ENCODE data around the gene ME1. TPM values are rescaled to one million over a fixed set of nuclear protein-coding genes. Genes with fewer than 3 reads are reported as not detected.
A peak's percentile ranks its signal among the peaks of the same experiment; 100 is the strongest.

Gene ME1
- total and polyA plus RNA-seq, 7 experiments from 2014 or later, result 0.19 to 0.49 (median 0.29) TPM; not detected in 3

DNA sequence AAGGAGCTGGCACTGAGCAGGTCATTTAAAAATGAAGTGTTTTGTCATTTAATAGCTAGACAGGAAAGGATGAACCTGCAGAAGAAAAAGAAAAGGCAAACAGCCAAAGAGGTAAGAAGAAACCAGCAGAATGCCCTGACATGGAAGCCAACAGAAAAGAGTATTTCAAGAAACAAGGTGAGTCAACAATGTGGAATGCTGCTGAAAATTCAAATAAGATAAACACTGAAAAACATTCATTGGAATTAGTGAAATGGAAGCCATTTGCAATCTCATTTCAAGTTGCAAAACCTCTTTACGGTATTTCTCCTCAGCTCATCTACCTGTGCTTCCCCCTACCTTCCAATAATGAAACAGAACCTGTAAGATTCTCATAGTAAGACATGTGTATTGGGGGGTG is 178.1 kb downstream of the ME1 start:
- H3K27ac Mint-ChIP-seq, result no peak overlapping the region
- H3K4me3 Mint-ChIP-seq, result no peak overlapping the region
- H3K9me3 Mint-ChIP-seq, result peaks cover 0 to 3% (median 0%) of the 10 kb centered on the region in 11 donors
- H3K4me1 Mint-ChIP-seq, result no peaks in the 10 kb centered on the region
- intact Hi-C loops (cut with micrococcal nuclease), result no loop called here
- ATAC-seq, result no peak
- CTCF ChIA-PET, result interaction anchor here (0.5 to 0.6 kb wide), 2 partner anchors 16 to 43 kb away, joined by 3 to 5 read pairs; no protein-coding TSS in a partner anchor
- Histone ChIP-seq H3K27me3 (ENCODE audit: control insufficient read depth in 2 of 2, insufficient read depth in 2 of 2, low read length in 2 of 2) (no peaks in the 10 kb centered on the region), H3K27ac (ENCODE audit: low read depth, low read length) (no peak overlapping the region), H3K9me3 (ENCODE audit: control insufficient read depth in 2 of 3, low read length in 3 of 3) (no peaks in the 10 kb centered on the region), H3K36me3 (ENCODE audit: control insufficient read depth in 2 of 3, insufficient read depth in 3 of 3, low read length in 3 of 3) (no peaks in the 10 kb centered on the region), H3K4me1 (ENCODE audit: control insufficient read depth in 2 of 2, insufficient read depth in 2 of 2, low read length in 2 of 2) (no peaks in the 10 kb centered on the region), H3K4me3 (ENCODE audit: low read length) (no peak overlapping the region)
- H3K36me3 Mint-ChIP-seq, result no peaks in the 10 kb centered on the region
- peaks cover 0 to 12% (median 6%) of the 10 kb centered on the region in 5 donors for H3K27me3 Mint-ChIP-seq
- DNase-seq, result no peak
- POLR2A ChIA-PET, result no interaction called here

DNA sequence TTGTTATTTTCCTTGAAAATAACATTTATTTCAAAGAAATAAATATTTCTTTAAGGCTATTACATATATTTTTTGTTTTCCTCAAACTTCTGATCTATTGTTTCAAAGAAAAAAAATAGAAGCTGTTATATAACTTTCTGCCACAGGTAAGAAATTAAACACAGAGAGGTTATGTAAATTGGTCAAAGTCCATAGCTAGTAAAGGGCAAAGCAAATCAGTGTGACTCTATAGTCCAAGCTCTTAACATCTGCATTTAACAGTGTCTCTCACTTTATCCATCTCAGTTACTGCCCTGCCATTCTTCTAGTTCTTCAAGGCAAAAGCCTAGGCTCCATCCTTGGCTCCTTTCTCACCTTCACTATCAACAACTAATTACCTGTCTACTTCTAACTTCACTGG is 180.6 kb downstream of the ME1 start:
- Histone ChIP-seq H3K27ac (ENCODE audit: low read depth, low read length) (no peak overlapping the region), H3K4me3 (ENCODE audit: low read length) (no peak overlapping the region), H3K27me3 (ENCODE audit: control insufficient read depth in 2 of 2, insufficient read depth in 2 of 2, low read length in 2 of 2) (no peaks in the 10 kb centered on the region), H3K36me3 (ENCODE audit: control insufficient read depth in 2 of 3, insufficient read depth in 3 of 3, low read length in 3 of 3) (no peaks in the 10 kb centered on the region), H3K4me1 (ENCODE audit: control insufficient read depth in 2 of 2, insufficient read depth in 2 of 2, low read length in 2 of 2) (no peaks in the 10 kb centered on the region), H3K9me3 (ENCODE audit: control insufficient read depth in 2 of 3, low read length in 3 of 3) (no peaks in the 10 kb centered on the region)
- Mint-ChIP-seq H3K36me3 (no peaks in the 10 kb centered on the region), H3K27ac (no peak overlapping the region), H3K4me1 (no peaks in the 10 kb centered on the region), H3K9me3 (no peaks in the 10 kb centered on the region), H3K4me3 (no peak overlapping the region), H3K27me3 (peaks cover under 1 to 12% (median 6%) of the 10 kb centered on the region in 5 donors)
- ChIA-PET CTCF (no interaction called here), POLR2A (no interaction called here)
- ATAC-seq (no peak), DNase-seq (no peak)
- intact Hi-C loops (cut with micrococcal nuclease), result no loop called here

- DNase-seq (no peak), ATAC-seq (no peak)
- H3K36me3 ChIP-seq (ENCODE audit: control insufficient read depth in 2 of 3, insufficient read depth in 3 of 3, low read length in 3 of 3), result no peaks in the 10 kb centered on the region
- Mint-ChIP-seq H3K27ac (no peak overlapping the region), H3K4me3 (no peak overlapping the region), H3K9me3 (no peaks in the 10 kb centered on the region), H3K27me3 (peaks cover 4 to 20% (median 14%) of the 10 kb centered on the region in 5 donors), H3K36me3 (no peaks in the 10 kb centered on the region), H3K4me1 (peaks cover 0 to 1% (median 0%) of the 10 kb centered on the region in 7 donors)
- intact Hi-C loops (cut with micrococcal nuclease), result no loop called here
- no peaks in the 10 kb centered on the region for H3K27me3 ChIP-seq (ENCODE audit: control insufficient read depth in 2 of 2, insufficient read depth in 2 of 2, low read length in 2 of 2)
- H3K4me3 ChIP-seq (ENCODE audit: low read length), result no peak overlapping the region
- H3K27ac ChIP-seq (ENCODE audit: low read depth, low read length), result no peak overlapping the region
- POLR2A ChIA-PET, result no interaction called here
- CTCF ChIA-PET, result no interaction called here
- no peaks in the 10 kb centered on the region for H3K9me3 ChIP-seq (ENCODE audit: control insufficient read depth in 2 of 3, low read length in 3 of 3)
- no peaks in the 10 kb centered on the region for H3K4me1 ChIP-seq (ENCODE audit: control insufficient read depth in 2 of 2, insufficient read depth in 2 of 2, low read length in 2 of 2)
These were observed 183.4 kb downstream of the ME1 start for GRCh38 chr6:83247471-83247870.

DNA sequence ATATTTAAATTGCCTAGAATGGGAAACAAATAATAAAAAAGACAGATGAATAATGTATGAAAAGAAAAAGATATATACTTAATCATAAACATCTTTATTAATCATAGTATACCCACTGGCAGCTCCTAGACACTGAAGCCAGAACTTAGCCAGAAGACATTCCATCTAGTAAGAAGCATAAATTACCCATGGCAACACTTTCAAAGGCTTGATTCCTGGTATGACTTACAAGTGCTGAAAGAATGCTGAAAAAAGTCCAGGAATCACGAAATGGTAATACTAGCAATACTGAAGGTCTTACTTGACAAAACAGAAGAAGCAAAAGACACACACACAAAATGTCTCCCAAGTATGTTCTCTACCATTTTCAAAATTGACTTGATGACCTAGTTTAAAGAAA is 199.7 kb downstream of the ME1 start:
- H3K4me3 Mint-ChIP-seq, result no peak overlapping the region
- intact Hi-C loops (cut with micrococcal nuclease), result no loop called here
- no peaks in the 10 kb centered on the region for H3K9me3 Mint-ChIP-seq
- H3K27me3 Mint-ChIP-seq, result peaks cover 11 to 29% (median 18%) of the 10 kb centered on the region in 5 donors
- Histone ChIP-seq H3K27ac (ENCODE audit: low read depth, low read length) (no peak overlapping the region), H3K4me1 (ENCODE audit: control insufficient read depth in 2 of 2, insufficient read depth in 2 of 2, low read length in 2 of 2) (no peaks in the 10 kb centered on the region), H3K4me3 (ENCODE audit: low read length) (no peak overlapping the region), H3K9me3 (ENCODE audit: control insufficient read depth in 2 of 3, low read length in 3 of 3) (no peaks in the 10 kb centered on the region), H3K36me3 (ENCODE audit: control insufficient read depth in 2 of 3, insufficient read depth in 3 of 3, low read length in 3 of 3) (no peaks in the 10 kb centered on the region), H3K27me3 (ENCODE audit: control insufficient read depth in 2 of 2, insufficient read depth in 2 of 2, low read length in 2 of 2) (no peaks in the 10 kb centered on the region)
- H3K36me3 Mint-ChIP-seq, result no peaks in the 10 kb centered on the region
- H3K27ac Mint-ChIP-seq, result no peak overlapping the region
- no peak for DNase-seq
- ATAC-seq, result no peak
- ChIA-PET CTCF (no interaction called here), POLR2A (no interaction called here)
- H3K4me1 Mint-ChIP-seq, result no peaks in the 10 kb centered on the region

GRCh38 chr6:83226517-83226916 is 204.3 kb downstream of the ME1 start:
- Mint-ChIP-seq H3K27me3 (peaks cover 0 to 7% (median 2%) of the 10 kb centered on the region in 5 donors), H3K9me3 (no peaks in the 10 kb centered on the region), H3K36me3 (no peaks in the 10 kb centered on the region), H3K4me1 (no peaks in the 10 kb centered on the region), H3K4me3 (no peak overlapping the region), H3K27ac (no peak overlapping the region)
- ChIA-PET POLR2A (no interaction called here), CTCF (no interaction called here)
- H3K36me3 ChIP-seq (ENCODE audit: control insufficient read depth in 2 of 3, insufficient read depth in 3 of 3, low read length in 3 of 3), result no peaks in the 10 kb centered on the region
- H3K9me3 ChIP-seq (ENCODE audit: control insufficient read depth in 2 of 3, low read length in 3 of 3), result no peaks in the 10 kb centered on the region
- H3K4me3 ChIP-seq (ENCODE audit: low read length), result no peak overlapping the region
- ATAC-seq (no peak), DNase-seq (no peak)
- no peaks in the 10 kb centered on the region for H3K4me1 ChIP-seq (ENCODE audit: control insufficient read depth in 2 of 2, insufficient read depth in 2 of 2, low read length in 2 of 2)
- no peak overlapping the region for H3K27ac ChIP-seq (ENCODE audit: low read depth, low read length)
- no peaks in the 10 kb centered on the region for H3K27me3 ChIP-seq (ENCODE audit: control insufficient read depth in 2 of 2, insufficient read depth in 2 of 2, low read length in 2 of 2)
- intact Hi-C loops (cut with micrococcal nuclease), result loop anchor here in 1 of 2 donors (1.0 kb wide), 1 partner anchor 289 kb away; no protein-coding TSS in a partner anchor

GRCh38 chr6:83221889-83222479 is 208.9 kb downstream of the ME1 start:
- no peaks in the 10 kb centered on the region for H3K27me3 ChIP-seq (ENCODE audit: control insufficient read depth in 2 of 2, insufficient read depth in 2 of 2, low read length in 2 of 2)
- ATAC-seq, result no peak
- intact Hi-C loops (cut with micrococcal nuclease), result loop anchor here (1.0 to 2.0 kb wide), 4 partner anchors 293 to 1005 kb away; partner anchors contain the start of gene CEP162 (in 1 of the 2)

GRCh38 chr6:83221276-83221675 is 209.6 kb downstream of the ME1 start:
- ATAC-seq (no peak), DNase-seq (no peak)
- ChIA-PET CTCF (interaction anchor here (0.9 to 2.1 kb wide), 4 partner anchors 10 to 315 kb away, joined by 3 to 12 read pairs (median 5); partner anchors contain the start of gene DOP1A), POLR2A (no interaction called here)
- Histone ChIP-seq H3K4me1 (ENCODE audit: control insufficient read depth in 2 of 2, insufficient read depth in 2 of 2, low read length in 2 of 2) (no peaks in the 10 kb centered on the region), H3K9me3 (ENCODE audit: control insufficient read depth in 2 of 3, low read length in 3 of 3) (no peaks in the 10 kb centered on the region), H3K27me3 (ENCODE audit: control insufficient read depth in 2 of 2, insufficient read depth in 2 of 2, low read length in 2 of 2) (no peaks in the 10 kb centered on the region), H3K36me3 (ENCODE audit: control insufficient read depth in 2 of 3, insufficient read depth in 3 of 3, low read length in 3 of 3) (no peaks in the 10 kb centered on the region), H3K4me3 (ENCODE audit: low read length) (no peak overlapping the region), H3K27ac (ENCODE audit: low read depth, low read length) (no peak overlapping the region)
- Mint-ChIP-seq H3K4me3 (no peak overlapping the region), H3K9me3 (no peaks in the 10 kb centered on the region), H3K27ac (no peak overlapping the region), H3K4me1 (no peaks in the 10 kb centered on the region), H3K36me3 (no peaks in the 10 kb centered on the region), H3K27me3 (peaks cover 0 to 5% (median 0%) of the 10 kb centered on the region in 5 donors)
- intact Hi-C loops (cut with micrococcal nuclease), result no loop called here

More at GRCh38 chr6:83221889-83222479, 208.9 kb downstream of the ME1 start:
- Mint-ChIP-seq H3K4me1 (no peaks in the 10 kb centered on the region), H3K9me3 (no peaks in the 10 kb centered on the region), H3K36me3 (no peaks in the 10 kb centered on the region), H3K27me3 (peaks cover 0 to 5% (median 0%) of the 10 kb centered on the region in 5 donors), H3K4me3 (no peak overlapping the region), H3K27ac (no peak overlapping the region)
- no peak overlapping the region for H3K27ac ChIP-seq (ENCODE audit: low read depth, low read length)
- H3K4me1 ChIP-seq (ENCODE audit: control insufficient read depth in 2 of 2, insufficient read depth in 2 of 2, low read length in 2 of 2), result no peaks in the 10 kb centered on the region
- H3K9me3 ChIP-seq (ENCODE audit: control insufficient read depth in 2 of 3, low read length in 3 of 3), result no peaks in the 10 kb centered on the region
- POLR2A ChIA-PET, result no interaction called here
- peak in 3 of 9 donors; percentile 6 to 28 (median 14) for DNase-seq
- H3K36me3 ChIP-seq (ENCODE audit: control insufficient read depth in 2 of 3, insufficient read depth in 3 of 3, low read length in 3 of 3), result no peaks in the 10 kb centered on the region
- CTCF ChIA-PET, result interaction anchor here (0.7 to 2.1 kb wide), 7 partner anchors 11 to 314 kb away, joined by 3 to 12 read pairs (median 3); partner anchors contain the start of gene DOP1A
- H3K4me3 ChIP-seq (ENCODE audit: low read length), result no peak overlapping the region

All from naive thymus-derived CD4-positive, alpha-beta T cell (primary cell).